ENCODE measurements around the gene C5orf52.

C5orf52 gene

GRCh38 chr5:157670662-157671591 is at the start of gene C5orf52:
Gene C5orf52, plus strand, starts transcription at chr5:157671533. Its CDS starts 82 bp downstream, at chr5:157671615.
- TF ChIP-seq OSR1 (CRISPR knock-in tag; IDR thresholded peaks at IDR 0.05), result no peak
- no peak for TF ChIP-seq ESRRG (CRISPR knock-in tag; IDR thresholded peaks at IDR 0.05)
- TF ChIP-seq ZNF8 (CRISPR knock-in tag; IDR thresholded peaks at IDR 0.05), result no peak
- no peak for TF ChIP-seq SNAI2 (CRISPR knock-in tag; IDR thresholded peaks at IDR 0.05)
- TF ChIP-seq, protein P1, sequence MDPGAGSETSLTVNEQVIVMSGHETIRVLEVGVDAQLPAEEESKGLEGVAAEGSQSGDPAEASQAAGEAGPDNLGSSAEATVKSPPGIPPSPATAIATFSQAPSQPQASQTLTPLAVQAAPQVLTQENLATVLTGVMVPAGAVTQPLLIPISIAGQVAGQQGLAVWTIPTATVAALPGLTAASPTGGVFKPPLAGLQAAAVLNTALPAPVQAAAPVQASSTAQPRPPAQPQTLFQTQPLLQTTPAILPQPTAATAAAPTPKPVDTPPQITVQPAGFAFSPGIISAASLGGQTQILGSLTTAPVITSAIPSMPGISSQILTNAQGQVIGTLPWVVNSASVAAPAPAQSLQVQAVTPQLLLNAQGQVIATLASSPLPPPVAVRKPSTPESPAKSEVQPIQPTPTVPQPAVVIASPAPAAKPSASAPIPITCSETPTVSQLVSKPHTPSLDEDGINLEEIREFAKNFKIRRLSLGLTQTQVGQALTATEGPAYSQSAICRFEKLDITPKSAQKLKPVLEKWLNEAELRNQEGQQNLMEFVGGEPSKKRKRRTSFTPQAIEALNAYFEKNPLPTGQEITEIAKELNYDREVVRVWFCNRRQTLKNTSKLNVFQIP (CRISPR knock-in tag; IDR thresholded peaks at IDR 0.05; ENCODE audit: borderline replicate concordance, low read depth), result no peak
- TF ChIP-seq CSDC2 (CRISPR knock-in tag; IDR thresholded peaks at IDR 0.05), result no peak
- TF ChIP-seq ARNTL (CRISPR knock-in tag; IDR thresholded peaks at IDR 0.05; ENCODE audit: borderline replicate concordance, low read depth), result no peak
- TF ChIP-seq, protein P2, sequence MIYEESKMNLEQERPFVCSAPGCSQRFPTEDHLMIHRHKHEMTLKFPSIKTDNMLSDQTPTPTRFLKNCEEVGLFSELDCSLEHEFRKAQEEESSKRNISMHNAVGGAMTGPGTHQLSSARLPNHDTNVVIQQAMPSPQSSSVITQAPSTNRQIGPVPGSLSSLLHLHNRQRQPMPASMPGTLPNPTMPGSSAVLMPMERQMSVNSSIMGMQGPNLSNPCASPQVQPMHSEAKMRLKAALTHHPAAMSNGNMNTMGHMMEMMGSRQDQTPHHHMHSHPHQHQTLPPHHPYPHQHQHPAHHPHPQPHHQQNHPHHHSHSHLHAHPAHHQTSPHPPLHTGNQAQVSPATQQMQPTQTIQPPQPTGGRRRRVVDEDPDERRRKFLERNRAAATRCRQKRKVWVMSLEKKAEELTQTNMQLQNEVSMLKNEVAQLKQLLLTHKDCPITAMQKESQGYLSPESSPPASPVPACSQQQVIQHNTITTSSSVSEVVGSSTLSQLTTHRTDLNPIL (CRISPR knock-in tag; IDR thresholded peaks at IDR 0.05; ENCODE audit: low read depth), result no peak
- no peak for TF ChIP-seq ZC3H10 (CRISPR knock-in tag; IDR thresholded peaks at IDR 0.05)
- no peak for TF ChIP-seq BACH2 (CRISPR knock-in tag; IDR thresholded peaks at IDR 0.05; ENCODE audit: borderline replicate concordance)
- no peak for TF ChIP-seq ZFP3 (CRISPR knock-in tag; IDR thresholded peaks at IDR 0.05)
- ATAC-seq, result peak; percentile 86

DNA sequence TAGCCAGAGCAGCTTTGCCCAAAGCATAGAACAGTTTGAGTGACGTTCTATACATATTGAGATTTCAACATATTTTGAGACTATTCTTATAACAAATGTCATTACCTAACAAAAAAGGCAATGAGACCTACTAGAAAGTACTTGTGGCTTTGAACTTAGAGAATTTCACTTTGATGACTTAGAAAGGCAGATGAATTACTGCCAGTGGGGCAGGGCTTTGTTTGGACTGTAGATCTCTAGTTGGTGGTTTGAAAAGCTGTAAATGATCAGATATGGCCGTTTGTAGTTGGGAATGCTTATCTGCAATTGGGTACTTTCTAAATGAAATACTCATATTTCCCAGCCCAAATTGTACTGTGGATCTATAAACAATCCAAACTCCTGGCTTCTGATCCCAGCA is 47.2 kb upstream of the C5orf52 start:
- TF ChIP-seq ISL1 (CRISPR knock-in tag; IDR thresholded peaks at IDR 0.05) (no peak), OSR1 (CRISPR knock-in tag; IDR thresholded peaks at IDR 0.05) (no peak), SNAI2 (CRISPR knock-in tag; IDR thresholded peaks at IDR 0.05) (no peak), TSHZ2 (CRISPR knock-in tag; IDR thresholded peaks at IDR 0.05) (no peak), ZFP30 (CRISPR knock-in tag; IDR thresholded peaks at IDR 0.05) (no peak), ZNF70 (CRISPR knock-in tag; IDR thresholded peaks at IDR 0.05) (no peak), ARNTL (CRISPR knock-in tag; IDR thresholded peaks at IDR 0.05; ENCODE audit: borderline replicate concordance, low read depth) (no peak), BACH2 (CRISPR knock-in tag; IDR thresholded peaks at IDR 0.05; ENCODE audit: borderline replicate concordance) (no peak), TCF4 (CRISPR knock-in tag; IDR thresholded peaks at IDR 0.05; ENCODE audit: borderline replicate concordance) (no peak), GLIS3 (CRISPR knock-in tag; IDR thresholded peaks at IDR 0.05) (no peak), ZNF8 (CRISPR knock-in tag; IDR thresholded peaks at IDR 0.05) (no peak), ZNF565 (CRISPR knock-in tag; conservative IDR thresholded peaks at IDR 0.05; ENCODE audit: low read depth) (no peak), ZFP3 (CRISPR knock-in tag; IDR thresholded peaks at IDR 0.05) (no peak), TOX (CRISPR knock-in tag; IDR thresholded peaks at IDR 0.05; ENCODE audit: borderline replicate concordance) (no peak), ESRRG (CRISPR knock-in tag; IDR thresholded peaks at IDR 0.05) (no peak), ZC3H10 (CRISPR knock-in tag; IDR thresholded peaks at IDR 0.05) (no peak)
- TF ChIP-seq, protein P1 (CRISPR knock-in tag; IDR thresholded peaks at IDR 0.05; ENCODE audit: borderline replicate concordance, low read depth), result no peak
- TF ChIP-seq, protein P2 (CRISPR knock-in tag; IDR thresholded peaks at IDR 0.05; ENCODE audit: low read depth), result no peak
- TF ChIP-seq, protein P3, sequence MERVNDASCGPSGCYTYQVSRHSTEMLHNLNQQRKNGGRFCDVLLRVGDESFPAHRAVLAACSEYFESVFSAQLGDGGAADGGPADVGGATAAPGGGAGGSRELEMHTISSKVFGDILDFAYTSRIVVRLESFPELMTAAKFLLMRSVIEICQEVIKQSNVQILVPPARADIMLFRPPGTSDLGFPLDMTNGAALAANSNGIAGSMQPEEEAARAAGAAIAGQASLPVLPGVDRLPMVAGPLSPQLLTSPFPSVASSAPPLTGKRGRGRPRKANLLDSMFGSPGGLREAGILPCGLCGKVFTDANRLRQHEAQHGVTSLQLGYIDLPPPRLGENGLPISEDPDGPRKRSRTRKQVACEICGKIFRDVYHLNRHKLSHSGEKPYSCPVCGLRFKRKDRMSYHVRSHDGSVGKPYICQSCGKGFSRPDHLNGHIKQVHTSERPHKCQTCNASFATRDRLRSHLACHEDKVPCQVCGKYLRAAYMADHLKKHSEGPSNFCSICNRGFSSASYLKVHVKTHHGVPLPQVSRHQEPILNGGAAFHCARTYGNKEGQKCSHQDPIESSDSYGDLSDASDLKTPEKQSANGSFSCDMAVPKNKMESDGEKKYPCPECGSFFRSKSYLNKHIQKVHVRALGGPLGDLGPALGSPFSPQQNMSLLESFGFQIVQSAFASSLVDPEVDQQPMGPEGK (CRISPR knock-in tag; IDR thresholded peaks at IDR 0.05; ENCODE audit: borderline replicate concordance), result no peak
- no peak for ATAC-seq
